ENCODE data around the gene NXF3.
"Not testable (repeated sequence)": the region's sequence is repeated elsewhere in the genome, so short reads cannot be mapped to it uniquely, and the experiment has no call there.

DNA sequence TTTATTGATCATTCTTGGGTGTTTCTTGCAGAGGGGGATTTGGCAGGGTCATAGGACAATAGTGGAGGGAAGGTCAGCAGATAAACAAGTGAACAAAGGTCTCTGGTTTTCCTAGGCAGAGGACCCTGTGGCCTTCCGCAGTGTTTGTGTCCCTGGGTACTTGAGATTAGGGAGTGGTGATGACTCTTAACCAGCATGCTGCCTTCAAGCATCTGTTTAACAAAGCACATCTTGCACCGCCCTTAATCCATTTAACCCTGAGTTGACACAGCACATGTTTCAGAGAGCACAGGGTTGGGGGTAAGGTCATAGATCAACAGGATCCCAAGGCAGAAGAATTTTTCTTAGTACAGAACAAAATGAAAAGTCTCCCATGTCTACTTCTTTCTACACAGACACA is 10.9 kb upstream of the NXF3 start:
- TF ChIP-seq ZNF274 (IDR thresholded peaks at IDR 0.05; ENCODE audit: low read depth, low read length); YY1 (IDR thresholded peaks at IDR 0.05; ENCODE audit: insufficient read depth, insufficient read length); SUZ12 (IDR thresholded peaks at IDR 0.05; ENCODE audit: extremely low read depth, insufficient read depth, insufficient read length): not testable (repeated sequence)
